Measurements from ENCODE around the gene AP1G1. TPM values are rescaled to one million over a fixed set of nuclear protein-coding genes. Genes with fewer than 3 reads are reported as not detected.

AP1G1 gene
- polyA plus RNA-seq, 2 of the 4 experiments (the other 2 are of a cell fraction), result 38.1 to 85.6 TPM

DNA sequence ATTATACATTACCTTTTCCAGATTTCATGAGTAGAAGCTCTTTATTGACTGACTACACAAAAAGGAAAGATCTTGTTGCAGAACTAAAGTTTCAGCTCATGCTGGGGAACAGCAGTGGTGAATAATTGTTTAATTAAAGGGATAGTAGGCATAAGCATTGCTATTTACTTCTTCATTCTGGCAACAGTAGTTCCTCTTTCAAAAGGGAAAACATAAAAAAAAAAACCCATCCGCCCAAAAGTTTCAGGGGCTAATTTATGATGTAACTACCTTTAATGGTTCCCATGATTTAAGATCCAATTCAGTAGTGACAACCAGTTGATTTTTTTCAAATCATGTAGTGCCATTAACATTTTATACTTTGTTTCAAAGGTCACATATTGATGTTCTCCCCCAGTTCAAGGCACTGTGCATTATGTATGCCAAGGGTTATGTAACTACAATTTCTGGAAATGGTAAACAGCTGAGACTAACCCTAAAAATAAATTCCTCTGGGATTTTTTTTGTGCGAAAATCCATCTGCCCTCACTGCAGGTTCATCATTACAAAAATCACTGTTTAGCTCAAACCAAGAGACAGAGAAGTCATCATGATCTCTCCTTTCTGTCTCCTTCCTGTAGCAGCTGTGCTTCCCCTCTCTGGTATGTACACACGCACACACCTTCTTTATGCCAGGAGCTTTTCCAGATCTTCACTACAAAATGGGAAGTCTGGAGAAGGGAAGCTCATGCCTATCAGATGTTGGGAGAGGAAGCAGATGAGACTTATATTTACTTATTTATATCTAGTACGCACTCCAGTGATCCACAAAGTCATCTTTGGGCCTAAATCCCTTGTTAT lies 81.9 kb downstream of the AP1G1 start:
- ATAC-seq (no peak), DNase-seq (ENCODE audit: low read depth in 1 of 2, low spot score in 1 of 2) (no peak), FAIRE-seq (no peak)
- no peak overlapping the region for H3K4me2 ChIP-seq
- POLR2A ChIA-PET, result no interaction called here
- TF ChIP-seq HOXB5 (CRISPR knock-in tag; IDR thresholded peaks at IDR 0.05) (no peak), FOSL2 (IDR thresholded peaks at IDR 0.05) (no peak), FOSL2 (CRISPR knock-in tag; IDR thresholded peaks at IDR 0.05) (no peak), ZFP36 (IDR thresholded peaks at IDR 0.05; ENCODE audit: borderline replicate concordance, partially characterized antibody) (no peak), MAZ (IDR thresholded peaks at IDR 0.05; ENCODE audit: borderline replicate concordance, low read depth, low read length) (no peak), HOXA7 (CRISPR knock-in tag; IDR thresholded peaks at IDR 0.05) (no peak), TP53 (CRISPR knock-in tag; IDR thresholded peaks at IDR 0.05) (no peak), KDM1A (IDR thresholded peaks at IDR 0.05; ENCODE audit: low read depth) (no peak), TFCP2L1 (CRISPR knock-in tag; IDR thresholded peaks at IDR 0.05) (no peak), CBX8 (IDR thresholded peaks at IDR 0.05) (no peak), JUNB (IDR thresholded peaks at IDR 0.05) (no peak)
- TF ChIP-seq, protein P1, sequence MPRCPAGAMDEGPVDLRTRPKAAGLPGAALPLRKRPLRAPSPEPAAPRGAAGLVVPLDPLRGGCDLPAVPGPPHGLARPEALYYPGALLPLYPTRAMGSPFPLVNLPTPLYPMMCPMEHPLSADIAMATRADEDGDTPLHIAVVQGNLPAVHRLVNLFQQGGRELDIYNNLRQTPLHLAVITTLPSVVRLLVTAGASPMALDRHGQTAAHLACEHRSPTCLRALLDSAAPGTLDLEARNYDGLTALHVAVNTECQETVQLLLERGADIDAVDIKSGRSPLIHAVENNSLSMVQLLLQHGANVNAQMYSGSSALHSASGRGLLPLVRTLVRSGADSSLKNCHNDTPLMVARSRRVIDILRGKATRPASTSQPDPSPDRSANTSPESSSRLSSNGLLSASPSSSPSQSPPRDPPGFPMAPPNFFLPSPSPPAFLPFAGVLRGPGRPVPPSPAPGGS (IDR thresholded peaks at IDR 0.05), result no peak
- no peak overlapping the region for H3K27ac ChIP-seq
- WGBS (ENCODE audit: missing lambda C conversion rate), result 76% methylated on average over 4 of the region's 4 CpGs
- H3K4me1 ChIP-seq, result peaks cover 8% of the 10 kb centered on the region
- CTCF ChIA-PET, result interaction anchor here (0.6 to 1.2 kb wide), 4 partner anchors 9 to 270 kb away, joined by 3 to 4 read pairs (median 3); no protein-coding TSS in a partner anchor
- H3K4me3 ChIP-seq, result no peak overlapping the region
- no peaks in the 10 kb centered on the region for H3K9me3 ChIP-seq

DNA sequence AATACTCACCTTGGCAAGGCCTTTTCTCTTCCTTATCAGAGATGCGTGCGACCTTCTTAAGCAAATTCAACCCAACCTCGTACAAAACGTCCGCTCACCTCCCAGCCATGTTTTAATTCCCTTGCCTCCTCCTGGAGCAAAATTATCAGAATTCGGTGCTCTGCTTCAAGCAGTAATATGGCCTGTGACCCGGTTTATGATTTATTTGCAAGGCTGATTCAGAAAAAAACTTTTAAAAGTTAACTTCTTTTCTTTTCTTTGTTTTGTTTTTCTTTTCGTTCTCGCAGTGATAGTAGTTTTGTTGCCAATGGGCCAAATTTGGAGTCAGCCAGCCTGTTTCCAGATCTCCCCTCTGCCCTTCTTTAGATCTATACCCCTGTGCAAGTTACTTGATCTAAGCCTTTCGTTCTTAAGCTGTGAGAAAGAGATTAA lies 84.3 kb downstream of the AP1G1 start, which contains the start of gene PHLPP2:
PHLPP2 (minus strand) TSS at position 382 of the 432 bp plus-strand sequence. CDS start 9,906 bp downstream, outside the sequence.
- Histone ChIP-seq H3K4me3 (peak within 1 kb of the TSS; percentile 76), H3K9me3 (no peaks in the 10 kb centered on the region), H3K4me1 (peaks cover 16% of the 10 kb centered on the region), H3K4me2 (peak within 1 kb of the TSS; percentile 84), H3K27ac (peak within 1 kb of the TSS; percentile 83 to 97)
- no peak; a peak in 1 of 6 replicates for ATAC-seq
- ChIA-PET POLR2A (no interaction called here), CTCF (no interaction called here)
- whole genome bisulfite sequencing (ENCODE audit: missing lambda C conversion rate), result 43% methylated on average over 10 of the region's 10 CpGs
- TF ChIP-seq RAD21 (conservative IDR thresholded peaks at IDR 0.05 in 1 of 2, IDR thresholded peaks at IDR 0.05 in 1 of 2) (no peak), KDM1A (IDR thresholded peaks at IDR 0.05; ENCODE audit: low read depth) (no peak), MAZ (IDR thresholded peaks at IDR 0.05; ENCODE audit: borderline replicate concordance, low read depth, low read length) (no peak)
- TF ChIP-seq, protein P1 (IDR thresholded peaks at IDR 0.05), result no peak
- no peak for DNase-seq (ENCODE audit: low read depth in 1 of 2, low spot score in 1 of 2)
- FAIRE-seq, result no peak

DNA sequence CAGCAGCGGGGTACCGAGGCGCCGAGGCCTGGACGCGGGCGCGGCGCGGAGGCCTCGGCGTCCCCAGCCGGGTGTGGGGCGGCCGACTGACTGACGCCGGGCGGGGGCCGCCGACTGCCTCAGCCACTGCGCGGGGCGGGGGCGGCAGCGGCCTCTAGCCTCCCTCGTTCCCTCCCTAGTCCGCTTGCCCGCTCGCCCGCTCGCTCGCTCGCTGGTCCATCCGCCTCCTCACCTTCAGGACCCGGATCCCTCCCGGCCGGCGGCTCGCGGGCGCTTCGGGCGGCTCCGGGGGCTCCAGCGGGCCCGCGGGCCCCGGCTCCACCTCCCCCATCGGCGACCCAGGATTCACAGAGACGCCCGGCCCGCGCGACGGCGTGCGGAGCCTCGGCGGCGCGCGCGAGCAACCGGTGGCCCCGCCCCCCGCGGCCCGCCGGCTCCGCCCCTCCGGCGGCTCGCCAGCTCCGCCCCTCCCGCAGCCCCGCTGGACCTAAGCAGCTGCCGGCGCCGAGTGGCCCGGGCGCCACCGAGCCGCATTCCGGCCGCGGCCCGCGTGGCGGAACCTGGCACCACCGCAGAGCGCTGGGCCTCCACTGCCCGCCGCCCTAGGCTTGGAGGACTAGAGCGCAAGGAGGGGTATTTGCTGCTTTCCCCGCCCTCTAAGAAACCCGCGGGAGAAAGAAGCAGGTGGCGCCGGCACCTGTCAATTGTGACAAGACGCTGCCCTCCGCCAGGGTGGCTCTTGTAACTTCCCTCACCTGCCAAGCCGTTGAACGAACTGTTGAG lies 84.9 kb downstream of the AP1G1 start:
- FAIRE-seq (no peak), ATAC-seq (peak; percentile 61 to 77), DNase-seq (ENCODE audit: low read depth in 1 of 2, low spot score in 1 of 2) (peak; percentile 63 to 72)
- 0% methylated on average over 11 of the region's 104 CpGs for WGBS (ENCODE audit: missing lambda C conversion rate)
- Histone ChIP-seq H3K4me1 (peaks cover 16% of the 10 kb centered on the region), H3K4me3 (peak overlapping the region; percentile 76), H3K27ac (peak overlapping the region; percentile 83 to 97), H3K4me2 (peak overlapping the region; percentile 84), H3K9me3 (no peaks in the 10 kb centered on the region)
- ChIA-PET POLR2A (interaction anchor here (1.0 kb wide), 1 partner anchor 34 kb away, joined by 3 read pairs; no protein-coding TSS in a partner anchor), CTCF (interaction anchor here (0.6 to 1.2 kb wide), 3 partner anchors 63 to 238 kb away, joined by 3 to 5 read pairs (median 4); no protein-coding TSS in a partner anchor)
- no peak for TF ChIP-seq CBX8 (IDR thresholded peaks at IDR 0.05)
- TF ChIP-seq, protein P1 (IDR thresholded peaks at IDR 0.05), result peak; percentile 39; the same call in 1 of the 3 replicates
- TF ChIP-seq, protein P2, sequence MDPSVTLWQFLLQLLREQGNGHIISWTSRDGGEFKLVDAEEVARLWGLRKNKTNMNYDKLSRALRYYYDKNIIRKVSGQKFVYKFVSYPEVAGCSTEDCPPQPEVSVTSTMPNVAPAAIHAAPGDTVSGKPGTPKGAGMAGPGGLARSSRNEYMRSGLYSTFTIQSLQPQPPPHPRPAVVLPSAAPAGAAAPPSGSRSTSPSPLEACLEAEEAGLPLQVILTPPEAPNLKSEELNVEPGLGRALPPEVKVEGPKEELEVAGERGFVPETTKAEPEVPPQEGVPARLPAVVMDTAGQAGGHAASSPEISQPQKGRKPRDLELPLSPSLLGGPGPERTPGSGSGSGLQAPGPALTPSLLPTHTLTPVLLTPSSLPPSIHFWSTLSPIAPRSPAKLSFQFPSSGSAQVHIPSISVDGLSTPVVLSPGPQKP (IDR thresholded peaks at IDR 0.05; ENCODE audit: low read depth, low read length), result no peak
- no peak for TF ChIP-seq ZNF302 (CRISPR knock-in tag; IDR thresholded peaks at IDR 0.05)
- TF ChIP-seq ZC3H11A (IDR thresholded peaks at IDR 0.05), result no peak
- TF ChIP-seq SMC3 (IDR thresholded peaks at IDR 0.05), result no peak
- TF ChIP-seq CBX2 (IDR thresholded peaks at IDR 0.05; ENCODE audit: borderline replicate concordance, low read depth), result no peak
- TF ChIP-seq EHMT2 (IDR thresholded peaks at IDR 0.05; ENCODE audit: low read depth), result no peak
- TF ChIP-seq RNF2 (IDR thresholded peaks at IDR 0.05; ENCODE audit: borderline replicate concordance, low read depth), result no peak
- no peak for TF ChIP-seq FOSB (CRISPR knock-in tag; IDR thresholded peaks at IDR 0.05)
- TF ChIP-seq, protein P3, sequence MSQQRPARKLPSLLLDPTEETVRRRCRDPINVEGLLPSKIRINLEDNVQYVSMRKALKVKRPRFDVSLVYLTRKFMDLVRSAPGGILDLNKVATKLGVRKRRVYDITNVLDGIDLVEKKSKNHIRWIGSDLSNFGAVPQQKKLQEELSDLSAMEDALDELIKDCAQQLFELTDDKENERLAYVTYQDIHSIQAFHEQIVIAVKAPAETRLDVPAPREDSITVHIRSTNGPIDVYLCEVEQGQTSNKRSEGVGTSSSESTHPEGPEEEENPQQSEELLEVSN (IDR thresholded peaks at IDR 0.05; ENCODE audit: borderline replicate concordance, low read depth), result peak; percentile 49; the same call in 1 of the 2 replicates
- TF ChIP-seq GATA3 (IDR thresholded peaks at IDR 0.05; ENCODE audit: borderline replicate concordance), result no peak
- 0 out of 2 replicates have a peak, but pooled peaks have one; percentile 22 for TF ChIP-seq POLR2A (IDR thresholded peaks at IDR 0.05; ENCODE audit: low read length)
- TF ChIP-seq JUNB (IDR thresholded peaks at IDR 0.05), result no peak
- TF ChIP-seq RAD21 (conservative IDR thresholded peaks at IDR 0.05 in 1 of 2, IDR thresholded peaks at IDR 0.05 in 1 of 2), result no peak
- TF ChIP-seq MAFK (IDR thresholded peaks at IDR 0.05; ENCODE audit: partially characterized antibody), result no peak
